ENCODE data around the gene CD300LD.
"Not testable (repeated sequence)": the region's sequence is repeated elsewhere in the genome, so short reads cannot be mapped to it uniquely, and the experiment has no call there.

CD300LD gene

DNA sequence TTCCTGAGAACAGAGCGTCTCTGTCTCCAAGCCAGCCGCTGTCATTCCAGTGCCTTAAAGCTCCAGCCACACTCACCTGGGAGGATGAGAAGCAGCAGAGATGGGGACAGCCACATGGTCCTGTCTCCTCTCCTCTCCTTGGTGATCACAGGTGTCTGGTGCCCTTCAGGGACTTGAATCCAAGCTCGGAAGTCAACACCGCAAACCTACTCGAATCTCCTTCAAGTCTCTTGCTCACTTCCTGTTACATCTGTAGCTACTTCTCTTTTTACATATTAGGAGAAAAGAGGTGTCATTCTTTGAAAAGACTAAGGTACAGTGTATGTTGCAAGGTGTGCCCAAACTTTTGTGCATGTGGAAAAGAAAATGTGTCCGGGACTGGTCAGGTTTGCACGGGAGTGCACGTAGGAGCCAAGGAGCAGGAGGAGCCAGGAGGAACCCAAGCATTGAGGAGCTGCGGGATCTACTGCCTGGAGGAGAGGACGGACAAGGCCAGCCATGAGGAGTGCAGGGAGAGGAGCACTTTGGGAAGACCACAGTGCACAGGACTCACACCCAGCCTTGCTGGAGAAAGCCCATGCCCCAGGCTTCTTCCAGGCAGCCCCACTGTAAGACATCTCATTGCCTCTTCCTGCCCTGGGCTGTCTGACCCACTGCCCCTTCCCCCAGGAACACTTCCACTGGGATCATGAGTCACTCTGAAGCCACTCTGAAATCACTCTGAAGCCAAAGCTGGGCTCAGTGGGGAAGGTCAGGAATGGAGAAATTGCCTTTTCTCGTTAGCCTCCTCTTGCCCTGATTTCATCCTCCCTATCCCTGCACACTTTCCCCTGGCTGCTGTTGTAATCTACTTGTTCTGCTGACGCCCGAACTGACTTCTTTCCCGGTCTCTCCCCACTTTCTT, at the start of gene CD300LD:
TSS of gene CD300LD (minus strand) at position 197 of the 904 bp plus-strand sequence. CDS start at position 116, 81 bp downstream.
- no peak for DNase-seq

DNA sequence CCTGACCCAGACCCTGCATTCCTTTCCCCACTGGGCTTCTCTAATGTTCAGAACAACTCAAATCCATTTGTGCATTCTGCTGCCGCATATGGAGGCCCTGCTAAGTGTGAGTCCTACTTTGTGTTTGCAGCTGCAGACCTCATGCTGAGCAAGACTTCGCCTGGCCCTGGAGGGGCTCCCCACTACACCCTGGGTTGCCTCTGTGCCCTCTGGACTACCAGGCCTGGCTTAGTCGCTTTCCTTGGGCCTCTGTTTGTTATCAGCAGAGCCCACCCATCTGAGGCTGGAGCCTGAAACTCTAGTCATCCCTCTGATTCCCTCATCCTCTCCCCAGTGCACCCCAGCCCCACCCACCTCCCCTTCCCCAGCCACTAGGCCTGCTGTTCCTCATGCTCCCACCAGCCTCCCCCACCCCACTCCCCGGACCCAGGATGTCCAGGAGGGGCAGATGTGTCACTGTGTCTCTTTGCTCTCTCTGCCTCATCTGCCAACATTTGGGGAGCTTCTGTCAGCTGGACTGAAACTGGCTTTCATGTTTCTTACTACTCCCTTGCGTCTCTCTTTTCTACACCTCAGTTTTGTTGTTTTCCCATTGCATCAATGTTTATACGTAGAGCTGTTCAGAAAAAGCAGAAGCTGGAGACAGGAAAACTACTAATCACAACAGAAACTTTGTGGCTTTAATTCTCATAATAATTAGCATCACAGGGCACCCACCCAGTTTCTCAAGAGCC, 49.3 kb upstream of the CD300LD start:
- DNase-seq: peak; percentile 95

GRCh38 chr17:74639704-74640151, 47.6 kb upstream of the CD300LD start:
- peak; percentile 91 for DNase-seq

DNA sequence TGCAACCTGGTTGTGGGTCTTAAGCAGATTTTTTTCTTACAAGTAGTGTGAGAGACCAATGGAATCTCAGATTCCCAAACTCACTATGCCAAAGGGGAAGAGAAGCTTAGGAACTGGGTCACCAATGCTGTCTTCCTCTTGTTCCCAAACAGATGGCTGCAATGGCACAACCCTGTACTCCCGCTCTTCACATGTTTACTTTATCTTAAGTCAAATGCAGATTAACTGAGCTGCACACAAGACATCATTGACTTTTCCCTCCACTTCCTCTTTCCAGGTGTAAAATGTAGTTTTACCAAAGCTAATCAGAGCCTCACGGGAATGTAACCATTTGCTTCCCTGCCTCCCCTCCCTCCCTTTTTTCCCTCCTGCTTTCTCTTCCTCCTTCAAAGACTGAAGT, 45.8 kb upstream of the CD300LD start:
- no peak for DNase-seq

DNA sequence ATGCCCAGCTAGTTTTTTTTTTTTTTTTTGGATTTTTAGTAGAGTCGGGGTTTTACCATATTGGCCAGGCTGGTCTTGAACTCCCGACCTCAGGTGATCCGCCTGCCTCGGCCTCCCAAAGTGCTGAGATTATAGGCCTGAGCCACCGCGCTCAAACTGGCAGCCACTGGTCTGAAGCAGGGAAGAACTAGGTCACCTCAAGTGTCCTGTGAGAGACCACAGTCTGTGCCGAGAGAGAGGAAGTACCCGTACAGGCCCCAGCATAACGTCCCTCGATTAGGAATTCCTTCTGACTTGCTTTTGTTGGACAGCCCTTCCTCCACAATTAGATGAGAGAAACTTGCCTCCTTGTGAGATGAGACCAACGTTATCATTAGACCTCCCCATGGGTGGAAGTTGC, 45.2 kb upstream of the CD300LD start:
- DNase-seq: peak; percentile 54

DNA sequence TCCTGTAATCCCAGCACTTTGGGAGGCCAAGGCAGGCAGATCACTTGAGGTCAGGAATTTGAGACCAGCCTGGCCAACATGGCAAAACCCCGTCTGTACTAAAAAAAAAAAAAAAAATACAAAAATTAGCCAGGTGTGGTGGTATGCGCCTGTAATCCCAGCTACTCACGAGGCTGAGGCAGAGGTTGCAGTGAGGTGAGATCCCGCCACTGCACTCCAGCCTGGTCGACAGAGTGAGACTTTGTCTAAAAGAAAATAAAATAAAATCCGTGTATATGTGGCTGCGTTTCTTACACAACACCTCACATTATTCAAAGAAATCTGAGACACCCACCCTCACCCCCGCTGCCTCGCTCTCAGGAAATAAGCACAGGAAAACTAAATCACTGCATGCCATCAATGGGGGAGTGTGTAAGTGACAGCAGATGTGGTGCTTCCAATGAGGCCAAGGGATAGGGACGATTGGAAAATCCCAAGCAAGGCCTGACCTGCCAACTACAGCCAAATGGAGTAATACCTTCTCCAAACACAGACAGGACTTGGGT, 44.5 kb upstream of the CD300LD start:
- not testable (repeated sequence) for DNase-seq

GRCh38 chr17:74635418-74635817, 43.3 kb upstream of the CD300LD start:
- no peak for DNase-seq

DNA sequence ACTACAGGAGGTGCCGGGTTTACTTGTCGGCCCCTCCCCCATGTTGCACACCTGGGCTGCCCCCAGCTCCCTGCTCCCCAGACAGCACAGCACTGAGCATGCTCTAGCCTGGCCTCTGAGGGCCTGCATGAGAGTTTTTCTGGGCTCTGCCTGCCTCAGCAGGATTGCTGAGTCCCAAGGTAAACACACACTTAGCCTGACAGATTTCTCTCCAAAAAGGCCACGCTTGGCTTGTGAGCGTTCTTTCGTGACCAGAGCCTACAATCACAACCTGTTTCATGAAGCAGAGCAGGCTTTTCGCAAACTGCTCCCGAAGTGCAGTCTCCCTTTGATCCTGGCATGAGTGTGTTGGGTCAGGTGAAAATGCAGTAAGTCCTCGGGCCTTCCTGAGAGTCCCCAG, 41.2 kb upstream of the CD300LD start:
- no peak for DNase-seq

GRCh38 chr17:74632617-74633016, 40.5 kb upstream of the CD300LD start:
- peak; percentile 85 for DNase-seq

DNA sequence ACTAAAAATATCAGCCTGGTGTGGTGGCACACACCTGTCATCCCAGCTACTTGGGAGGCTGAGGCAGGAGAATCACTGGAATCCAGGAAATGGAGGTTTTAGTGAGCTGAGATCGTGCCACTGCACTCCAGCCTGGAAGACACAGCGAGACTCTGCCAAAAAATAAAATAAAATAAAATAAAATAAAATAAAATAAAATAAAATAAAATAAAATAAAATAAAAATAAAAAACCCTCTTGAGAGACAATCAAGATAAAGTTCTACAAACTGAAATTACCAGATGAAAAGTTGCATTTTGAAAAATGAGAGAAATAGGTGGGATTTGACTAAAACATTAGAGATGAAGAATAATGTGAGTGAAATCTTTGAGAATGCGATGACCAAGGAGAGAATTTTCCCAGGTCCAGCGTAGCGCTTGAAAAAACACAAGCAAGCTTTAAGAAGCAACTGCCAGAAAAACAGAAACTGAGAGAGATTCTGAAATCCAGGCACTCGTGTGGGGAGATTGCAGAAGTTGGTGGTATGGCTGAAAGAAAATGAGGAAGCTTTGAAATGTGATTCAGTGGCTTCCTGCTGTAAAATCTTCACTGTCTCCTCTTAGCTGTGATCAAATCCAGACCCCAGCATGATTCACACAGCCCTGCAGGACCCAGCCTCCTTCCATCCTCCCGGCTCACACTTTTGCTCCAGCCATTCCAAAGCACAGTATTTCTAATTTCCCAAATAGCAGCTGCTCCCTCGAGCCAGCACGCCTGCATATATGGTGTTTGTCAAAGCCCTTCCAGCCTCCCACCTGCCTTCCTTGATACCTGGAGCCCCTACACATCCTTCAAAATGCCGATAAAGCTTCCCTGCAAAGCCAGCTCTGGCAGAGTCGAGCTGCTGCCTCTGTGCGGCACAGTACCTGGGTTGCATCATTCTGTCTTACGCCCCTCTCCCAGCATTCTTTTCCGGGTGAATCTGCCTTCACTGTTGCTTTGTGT, 39.7 kb upstream of the CD300LD start:
- peak; percentile 96 for DNase-seq

- not testable (repeated sequence) for DNase-seq
Measured at GRCh38 chr17:74630251-74630650, 38.2 kb upstream of the CD300LD start.

DNA sequence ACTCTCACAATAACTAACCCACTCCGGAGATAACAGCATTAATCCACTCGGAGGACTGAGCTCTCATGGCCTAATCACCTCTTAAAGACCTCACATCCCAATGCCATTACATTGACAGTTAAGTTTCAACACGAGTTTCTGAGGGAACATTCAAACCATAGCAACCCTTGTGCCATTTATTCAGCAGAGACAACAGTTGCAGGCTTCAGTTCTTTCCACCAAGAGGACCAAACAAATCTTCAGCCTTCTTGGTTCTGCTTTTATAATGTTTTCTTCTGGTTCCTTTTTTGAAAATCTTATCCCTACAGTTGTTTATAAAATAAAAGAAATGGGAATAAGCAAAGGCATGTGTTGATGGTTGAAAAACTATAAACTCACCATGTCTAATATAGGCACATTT, 33.6 kb upstream of the CD300LD start:
- no peak for DNase-seq

DNA sequence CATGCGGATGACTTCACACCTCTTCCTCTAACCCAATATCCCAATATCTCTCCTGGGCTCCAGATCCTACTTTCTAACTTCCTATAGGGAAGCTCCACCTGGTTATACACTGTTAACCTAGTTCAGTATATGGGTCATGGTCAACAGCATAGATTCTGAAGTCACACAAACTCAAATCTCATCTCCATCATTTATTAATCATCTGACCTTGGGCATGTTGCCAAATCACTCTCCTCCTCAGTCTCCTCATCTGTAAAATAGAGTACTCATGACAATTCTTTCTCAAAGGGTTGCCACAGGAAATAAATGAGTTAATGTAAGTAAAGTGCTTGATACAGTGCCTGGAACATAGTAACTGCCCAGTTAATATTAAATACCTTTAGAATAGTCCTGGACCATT, 32.0 kb upstream of the CD300LD start:
- no peak for DNase-seq

- peak; percentile 98 for DNase-seq
Measured at GRCh38 chr17:74623693-74624093, 31.6 kb upstream of the CD300LD start, which contains the start of gene CD300E. Gene CD300E, minus strand, starts transcription at chr17:74623738. Its CDS starts 117 bp downstream, at chr17:74623621.

GRCh38 chr17:74619077-74619673, 27.1 kb upstream of the CD300LD start:
- no peak for DNase-seq

GRCh38 chr17:74618451-74618850, 26.4 kb upstream of the CD300LD start:
- no peak for DNase-seq

DNA sequence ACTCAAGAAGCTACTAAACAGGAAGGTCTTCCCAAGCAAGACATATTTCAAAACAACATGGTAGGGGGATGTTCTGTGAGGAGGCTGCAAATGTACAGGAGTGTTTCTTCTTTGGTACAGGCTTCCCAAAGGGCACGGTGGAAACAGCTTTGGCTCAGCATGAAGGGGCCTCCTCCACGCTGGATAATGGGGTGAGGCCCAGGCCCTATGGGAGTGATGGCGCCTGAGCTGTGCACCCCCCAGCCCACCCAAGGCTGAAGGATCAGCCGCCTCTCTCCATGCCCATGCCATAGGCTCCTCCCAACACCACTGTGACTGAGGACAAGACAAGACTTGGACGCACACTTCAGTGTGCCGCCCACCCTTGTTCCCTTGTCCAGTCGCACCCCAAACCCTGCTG, 24.6 kb upstream of the CD300LD start:
- DNase-seq: no peak

GRCh38 chr17:74612046-74612445, 20.0 kb upstream of the CD300LD start:
- no peak for DNase-seq

DNA sequence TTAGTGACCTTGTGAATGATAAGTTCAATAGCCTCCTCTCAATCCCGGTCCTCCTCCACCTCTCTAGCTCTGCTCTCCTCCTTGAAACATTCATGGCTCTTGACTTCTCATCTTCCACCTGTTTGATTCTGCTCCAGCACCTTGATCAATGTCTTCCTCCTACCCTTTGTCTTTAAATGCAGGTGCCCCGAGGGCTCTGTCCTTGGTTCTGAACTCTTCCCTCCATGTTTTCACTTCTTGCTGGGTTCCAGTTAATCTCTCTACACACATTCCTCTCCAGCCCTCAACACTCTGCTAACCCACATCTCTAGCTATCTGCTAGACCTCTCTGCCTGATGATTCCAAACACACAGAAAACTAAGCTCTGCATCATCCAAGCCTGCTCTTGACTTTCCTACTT, 18.0 kb upstream of the CD300LD start:
- no peak for DNase-seq

- no peak for DNase-seq
Measured at GRCh38 chr17:74608511-74608910, 16.4 kb upstream of the CD300LD start.

- DNase-seq: peak; percentile 66
Measured at GRCh38 chr17:74607221-74607620, 15.1 kb upstream of the CD300LD start.

DNA sequence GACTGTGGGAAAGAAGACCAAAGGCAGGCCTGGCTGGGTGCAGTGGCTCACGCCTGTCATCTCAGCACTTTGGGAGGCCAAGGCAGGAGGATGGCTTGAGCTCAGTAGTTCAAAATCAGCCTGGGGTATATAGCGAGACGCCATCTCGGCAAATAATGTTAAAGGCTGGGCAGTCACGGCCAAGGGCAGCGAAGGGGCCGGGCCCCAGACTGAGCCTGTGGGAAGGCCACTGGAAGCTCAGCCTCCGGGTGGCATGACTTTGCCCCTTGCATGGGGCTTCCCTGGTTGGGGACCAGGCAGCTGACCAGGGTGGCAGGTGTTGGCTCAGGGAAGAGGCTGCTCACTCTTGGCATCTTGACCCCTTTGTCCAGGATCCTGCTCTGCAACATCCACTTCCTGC, 14.0 kb upstream of the CD300LD start:
- DNase-seq: no peak
